ENCODE results near the gene ZNF74.

- TF ChIP-seq, protein P1, sequence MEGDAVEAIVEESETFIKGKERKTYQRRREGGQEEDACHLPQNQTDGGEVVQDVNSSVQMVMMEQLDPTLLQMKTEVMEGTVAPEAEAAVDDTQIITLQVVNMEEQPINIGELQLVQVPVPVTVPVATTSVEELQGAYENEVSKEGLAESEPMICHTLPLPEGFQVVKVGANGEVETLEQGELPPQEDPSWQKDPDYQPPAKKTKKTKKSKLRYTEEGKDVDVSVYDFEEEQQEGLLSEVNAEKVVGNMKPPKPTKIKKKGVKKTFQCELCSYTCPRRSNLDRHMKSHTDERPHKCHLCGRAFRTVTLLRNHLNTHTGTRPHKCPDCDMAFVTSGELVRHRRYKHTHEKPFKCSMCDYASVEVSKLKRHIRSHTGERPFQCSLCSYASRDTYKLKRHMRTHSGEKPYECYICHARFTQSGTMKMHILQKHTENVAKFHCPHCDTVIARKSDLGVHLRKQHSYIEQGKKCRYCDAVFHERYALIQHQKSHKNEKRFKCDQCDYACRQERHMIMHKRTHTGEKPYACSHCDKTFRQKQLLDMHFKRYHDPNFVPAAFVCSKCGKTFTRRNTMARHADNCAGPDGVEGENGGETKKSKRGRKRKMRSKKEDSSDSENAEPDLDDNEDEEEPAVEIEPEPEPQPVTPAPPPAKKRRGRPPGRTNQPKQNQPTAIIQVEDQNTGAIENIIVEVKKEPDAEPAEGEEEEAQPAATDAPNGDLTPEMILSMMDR (IDR thresholded peaks at IDR 0.05): no peak
- TF ChIP-seq POLR2A (IDR thresholded peaks at IDR 0.05): no peak
Measured at GRCh38 chr22:20406686-20407408, 12.9 kb downstream of the ZNF74 start.
